IPS-20b (cell line): ENCODE results near the gene ANKRD44.

ENCODE experiments used
- H3K27ac ChIP-seq: one replicate; pipeline ENCODE4 v1.5.1; 2013; ENCODE audit warnings: low read length
- H3K27me3 ChIP-seq: 2 replicates; pipeline ENCODE4 v1.6.1; 2013; ENCODE audit warnings: mild to moderate bottlenecking, low read length, inconsistent platforms; ENCODE audit not compliant: insufficient read depth
- H3K36me3 ChIP-seq: 2 replicates; pipeline ENCODE4 v1.6.1; 2013; ENCODE audit warnings: low read depth, mild to moderate bottlenecking, inconsistent platforms, low read length, moderate library complexity; ENCODE audit not compliant: insufficient read depth
- H3K4me1 ChIP-seq: 2 replicates; pipeline ENCODE4 v1.6.1; 2013; ENCODE audit warnings: mild to moderate bottlenecking, control low read depth, inconsistent platforms, low read length, moderate library complexity; ENCODE audit not compliant: insufficient read depth
- H3K4me3 ChIP-seq: 2 replicates; pipeline ENCODE4 v1.5.1; 2013; ENCODE audit warnings: mild to moderate bottlenecking, low read length, inconsistent platforms
- H3K9ac ChIP-seq: 2 replicates; pipeline ENCODE4 v1.6.1; 2013; ENCODE audit warnings: low read depth, mild to moderate bottlenecking, inconsistent platforms, low read length, moderate library complexity
- H3K9me3 ChIP-seq: 2 replicates; pipeline ENCODE4 v1.6.1; 2013; ENCODE audit warnings: mild to moderate bottlenecking, low read depth, low read length, inconsistent platforms; ENCODE audit not compliant: insufficient read depth

ANKRD44 gene

DNA sequence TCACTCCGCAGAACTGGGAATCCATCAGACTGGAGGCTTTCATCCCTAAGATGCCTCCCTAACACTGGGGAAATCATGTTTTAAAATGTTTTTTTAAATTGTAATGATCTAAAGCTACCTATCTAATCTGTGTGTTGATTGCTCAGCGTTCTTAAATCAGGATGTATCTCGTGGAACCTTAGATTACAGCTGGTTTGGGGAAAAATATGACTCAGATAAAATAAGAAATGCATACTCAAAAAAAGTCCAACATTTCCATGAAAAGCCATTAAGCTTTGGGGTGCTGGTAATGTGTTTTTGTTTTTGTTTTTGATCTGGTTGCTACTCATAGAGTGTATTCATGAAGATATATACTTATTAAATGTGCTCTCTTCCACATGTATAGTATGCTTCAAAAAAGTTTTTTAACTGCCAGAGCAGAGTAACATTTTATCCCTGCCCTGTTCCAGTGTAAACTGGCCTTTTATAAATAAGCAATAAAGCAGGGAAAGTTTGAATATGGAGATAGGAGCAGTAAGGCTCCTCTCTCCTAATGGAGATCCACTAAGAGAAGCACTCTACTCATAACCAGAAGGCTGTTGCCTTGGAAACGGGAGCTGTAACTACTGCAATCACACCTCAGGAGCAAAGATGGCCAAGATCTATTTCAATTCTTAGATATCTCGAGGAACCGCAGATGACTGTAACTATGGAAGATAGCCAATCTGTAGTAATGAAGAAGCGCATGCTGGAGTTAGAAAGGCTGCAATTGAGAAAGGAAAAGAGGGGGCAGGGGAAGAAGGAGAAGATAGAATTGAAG is 41.6 kb downstream of the ANKRD44 start:
- Histone ChIP-seq H3K9me3 (no peaks in the 10 kb centered on the region), H3K27me3 (no peaks in the 10 kb centered on the region), H3K4me1 (no peaks in the 10 kb centered on the region), H3K9ac (no peak overlapping the region), H3K27ac (no peak overlapping the region), H3K4me3 (no peak overlapping the region), H3K36me3 (no peaks in the 10 kb centered on the region)

DNA sequence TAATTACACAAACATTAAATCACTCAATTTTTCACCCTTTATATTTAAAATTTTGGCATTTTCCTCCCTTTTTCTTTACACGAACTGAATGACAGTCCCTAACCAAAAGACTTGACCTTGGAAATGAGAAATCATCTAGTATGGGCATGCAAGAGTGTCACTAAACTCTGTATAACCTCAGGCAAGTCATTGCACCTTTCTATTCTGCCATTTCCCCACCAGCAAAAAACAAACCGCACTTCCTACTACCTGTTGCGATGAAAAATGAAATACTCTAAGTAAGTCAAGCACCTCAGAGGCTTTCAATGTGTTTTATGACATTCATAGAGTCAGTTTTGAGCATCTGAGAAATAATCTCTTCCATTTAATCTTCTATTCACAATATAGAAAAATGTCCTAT is 44.1 kb downstream of the ANKRD44 start:
- H3K9me3 ChIP-seq, result no peaks in the 10 kb centered on the region
- H3K4me3 ChIP-seq, result no peak overlapping the region
- no peaks in the 10 kb centered on the region for H3K27me3 ChIP-seq
- H3K36me3 ChIP-seq, result no peaks in the 10 kb centered on the region
- H3K9ac ChIP-seq, result no peak overlapping the region
- H3K4me1 ChIP-seq, result no peaks in the 10 kb centered on the region
- no peak overlapping the region for H3K27ac ChIP-seq

- Histone ChIP-seq H3K4me3 (no peak overlapping the region), H3K9me3 (no peaks in the 10 kb centered on the region), H3K27me3 (no peaks in the 10 kb centered on the region), H3K27ac (no peak overlapping the region), H3K36me3 (no peaks in the 10 kb centered on the region), H3K9ac (no peak overlapping the region), H3K4me1 (no peaks in the 10 kb centered on the region)
These were observed 44.7 kb downstream of the ANKRD44 start for GRCh38 chr2:197265924-197266323.

- Histone ChIP-seq H3K4me3 (no peak overlapping the region), H3K27ac (no peak overlapping the region), H3K9me3 (no peaks in the 10 kb centered on the region), H3K36me3 (no peaks in the 10 kb centered on the region), H3K4me1 (no peaks in the 10 kb centered on the region), H3K9ac (no peak overlapping the region), H3K27me3 (no peaks in the 10 kb centered on the region)
These were observed 45.5 kb downstream of the ANKRD44 start for GRCh38 chr2:197265036-197265435.

DNA sequence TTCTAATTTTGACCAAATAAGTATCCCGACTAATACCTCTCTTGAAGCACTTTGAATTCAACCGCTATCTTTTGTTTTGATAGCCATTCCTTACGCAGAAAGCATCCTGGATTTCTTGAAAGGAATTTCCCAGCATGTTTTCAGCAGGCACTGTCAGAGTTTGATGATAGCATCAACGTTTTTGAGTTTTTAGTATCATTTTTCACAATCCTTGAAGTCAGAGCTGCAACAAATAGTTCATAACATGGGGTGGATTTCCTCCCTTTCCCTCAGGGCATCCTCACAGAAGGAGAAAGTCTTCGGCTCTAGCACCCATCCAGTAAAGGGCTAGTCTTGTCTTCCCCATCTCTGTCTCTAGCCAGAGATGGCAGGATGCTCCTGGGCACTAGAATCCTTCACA is 46.2 kb downstream of the ANKRD44 start:
- H3K27me3 ChIP-seq, result no peaks in the 10 kb centered on the region
- no peak overlapping the region for H3K9ac ChIP-seq
- no peaks in the 10 kb centered on the region for H3K36me3 ChIP-seq
- H3K4me1 ChIP-seq, result no peaks in the 10 kb centered on the region
- H3K9me3 ChIP-seq, result no peaks in the 10 kb centered on the region
- H3K4me3 ChIP-seq, result no peak overlapping the region
- no peak overlapping the region for H3K27ac ChIP-seq

- H3K9ac ChIP-seq, result no peak overlapping the region
- no peaks in the 10 kb centered on the region for H3K27me3 ChIP-seq
- H3K36me3 ChIP-seq, result no peaks in the 10 kb centered on the region
- no peak overlapping the region for H3K27ac ChIP-seq
- H3K4me3 ChIP-seq, result no peak overlapping the region
- no peaks in the 10 kb centered on the region for H3K4me1 ChIP-seq
- no peaks in the 10 kb centered on the region for H3K9me3 ChIP-seq
These were observed 47.5 kb downstream of the ANKRD44 start for GRCh38 chr2:197263077-197263476.

DNA sequence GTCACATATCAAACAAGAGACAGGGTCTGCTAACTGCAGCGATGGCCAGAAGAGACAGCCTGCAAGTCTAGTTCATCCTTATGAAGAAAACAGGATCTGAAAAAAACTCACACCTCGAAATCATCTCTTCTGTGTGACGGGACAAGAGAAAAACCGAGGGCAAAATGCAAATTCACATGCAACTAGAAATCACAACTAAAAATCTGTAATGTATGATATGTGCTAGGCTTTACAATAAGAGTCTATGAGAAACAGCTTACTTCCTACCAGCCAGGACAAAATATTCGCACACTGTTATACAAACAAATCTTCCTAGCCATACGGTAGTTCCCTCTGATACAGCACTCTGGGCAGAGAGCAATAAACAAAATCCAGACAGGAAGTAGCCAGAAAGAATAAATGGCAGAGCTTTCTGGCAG is 48.8 kb downstream of the ANKRD44 start:
- Histone ChIP-seq H3K4me1 (no peaks in the 10 kb centered on the region), H3K36me3 (no peaks in the 10 kb centered on the region), H3K9me3 (no peaks in the 10 kb centered on the region), H3K9ac (no peak overlapping the region), H3K4me3 (no peak overlapping the region), H3K27me3 (no peaks in the 10 kb centered on the region), H3K27ac (no peak overlapping the region)

DNA sequence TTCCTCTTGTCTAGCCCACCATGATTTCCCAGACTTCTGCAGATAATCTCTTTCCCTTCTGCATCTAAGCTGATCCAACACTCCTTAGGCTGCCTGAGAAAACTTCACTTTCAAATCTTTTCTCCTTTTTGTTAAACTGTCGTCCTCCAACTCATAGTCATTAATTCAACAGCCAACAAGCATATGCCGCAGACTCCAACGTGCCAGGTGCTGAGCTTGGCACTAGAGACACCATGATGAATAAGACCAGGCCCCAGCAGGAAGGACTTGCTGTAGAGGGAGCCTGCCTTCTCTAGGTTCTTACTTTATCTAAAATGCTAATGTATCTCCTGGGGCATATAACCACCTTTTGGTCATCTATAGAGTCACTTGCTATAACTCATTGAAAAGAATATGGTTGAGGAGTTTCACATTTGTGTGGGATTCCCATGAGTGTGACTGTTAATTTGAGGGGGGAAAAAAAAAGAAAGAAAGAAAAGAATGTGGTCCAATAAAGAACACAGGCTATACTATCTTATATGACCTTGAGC is 51.0 kb downstream of the ANKRD44 start:
- Histone ChIP-seq H3K27ac (no peak overlapping the region), H3K36me3 (no peaks in the 10 kb centered on the region), H3K27me3 (no peaks in the 10 kb centered on the region), H3K9me3 (no peaks in the 10 kb centered on the region), H3K9ac (no peak overlapping the region), H3K4me3 (no peak overlapping the region), H3K4me1 (no peaks in the 10 kb centered on the region; the same call in 1 of the 2 replicates)

DNA sequence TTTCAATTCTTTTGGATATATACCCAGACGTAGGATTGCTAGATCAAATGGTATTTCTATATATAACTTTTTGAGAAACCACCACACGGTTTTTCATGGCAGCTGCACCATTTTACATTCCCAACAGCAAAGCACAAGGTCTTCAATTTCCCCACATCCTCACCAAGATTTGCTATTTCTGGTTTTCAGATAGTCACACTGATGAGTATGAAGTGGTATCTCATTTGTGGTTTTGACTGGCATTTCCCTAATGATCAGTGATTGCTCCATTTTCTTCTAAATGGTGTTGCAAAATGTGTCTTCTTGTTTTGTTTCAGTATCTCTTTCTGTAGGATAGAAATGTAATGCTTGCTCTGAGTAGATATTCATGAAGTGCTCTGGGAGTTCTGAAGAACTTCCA is 52.0 kb downstream of the ANKRD44 start:
- no peak overlapping the region for H3K27ac ChIP-seq
- no peaks in the 10 kb centered on the region for H3K9me3 ChIP-seq
- H3K9ac ChIP-seq, result no peak overlapping the region
- H3K36me3 ChIP-seq, result no peaks in the 10 kb centered on the region
- no peak overlapping the region for H3K4me3 ChIP-seq
- H3K27me3 ChIP-seq, result no peaks in the 10 kb centered on the region
- no peaks in the 10 kb centered on the region; the same call in 1 of the 2 replicates for H3K4me1 ChIP-seq

GRCh38 chr2:197256547-197257170 is 53.9 kb downstream of the ANKRD44 start:
- no peak overlapping the region for H3K27ac ChIP-seq
- no peaks in the 10 kb centered on the region; the same call in 1 of the 2 replicates for H3K4me1 ChIP-seq
- no peaks in the 10 kb centered on the region for H3K27me3 ChIP-seq
- no peaks in the 10 kb centered on the region for H3K36me3 ChIP-seq
- H3K4me3 ChIP-seq, result no peak overlapping the region
- no peak overlapping the region for H3K9ac ChIP-seq
- H3K9me3 ChIP-seq, result no peaks in the 10 kb centered on the region

GRCh38 chr2:197256021-197256420 is 54.6 kb downstream of the ANKRD44 start:
- Histone ChIP-seq H3K27ac (no peak overlapping the region), H3K4me3 (no peak overlapping the region), H3K27me3 (no peaks in the 10 kb centered on the region), H3K9me3 (no peaks in the 10 kb centered on the region), H3K36me3 (no peaks in the 10 kb centered on the region), H3K4me1 (no peaks in the 10 kb centered on the region; the same call in 1 of the 2 replicates), H3K9ac (no peak overlapping the region)

- Histone ChIP-seq H3K36me3 (no peaks in the 10 kb centered on the region), H3K4me1 (no peaks in the 10 kb centered on the region; the same call in 1 of the 2 replicates), H3K4me3 (no peak overlapping the region), H3K27ac (no peak overlapping the region), H3K9ac (no peak overlapping the region), H3K9me3 (no peaks in the 10 kb centered on the region), H3K27me3 (no peaks in the 10 kb centered on the region)
These were observed 55.0 kb downstream of the ANKRD44 start for GRCh38 chr2:197255543-197255942.
